Thymus (tissue), 11 donors: ENCODE results near the gene KCNB1. TPM values are rescaled to one million over a fixed set of nuclear protein-coding genes. Genes with fewer than 3 reads are reported as not detected.
"Not testable (repeated sequence)": the region's sequence is repeated elsewhere in the genome, so short reads cannot be mapped to it uniquely, and the experiment has no call there.

Experiments
- DNase-seq, 9 donors: peaks; one replicate each; pipeline ENCODE4 v3.0.0-alpha.2; 2013; ENCODE audit warnings: low spot score in 9 of 9, low read depth in 6 of 9, missing footprints in 1 of 9
- H3K27ac ChIP-seq, 2 donors: one replicate each; pipeline ENCODE4 v1.5.1; 2013; ENCODE audit warnings: control low read depth in 1 of 2, low read depth in 1 of 2, low read length in 1 of 2, mild to moderate bottlenecking in 1 of 2, moderate library complexity in 1 of 2
- H3K27me3 ChIP-seq, 2 donors: one replicate each; pipeline ENCODE4 v1.5.1; 2013; ENCODE audit warnings: low read length in 1 of 2; ENCODE audit not compliant: control insufficient read depth in 2 of 2, insufficient read depth in 1 of 2
- H3K36me3 ChIP-seq, 2 donors: one replicate each; pipeline ENCODE4 v1.5.1; 2013; ENCODE audit warnings: low read length in 1 of 2, mild to moderate bottlenecking in 1 of 2, moderate library complexity in 1 of 2; ENCODE audit not compliant: control insufficient read depth in 2 of 2, insufficient read depth in 2 of 2
- H3K4me1 ChIP-seq, 2 donors: one replicate each; pipeline ENCODE4 v1.5.1; 2013; ENCODE audit warnings: low read length in 2 of 2; ENCODE audit not compliant: control insufficient read depth in 2 of 2, insufficient read depth in 2 of 2
- H3K4me3 ChIP-seq, 2 donors: one replicate each; pipeline ENCODE4 v1.5.1; 2013; ENCODE audit warnings: low read length in 2 of 2, control low read depth in 1 of 2, mild to moderate bottlenecking in 1 of 2
- H3K9me3 ChIP-seq, 2 donors: one replicate each; pipeline ENCODE4 v1.5.1; 2013; ENCODE audit warnings: low read length in 1 of 2, mild to moderate bottlenecking in 1 of 2; ENCODE audit not compliant: control insufficient read depth in 2 of 2, insufficient read depth in 1 of 2
- WGBS: extraction: QIAGEN DNeasy Blood & Tissue Kit; methylation state at CpG from one replicate; pipeline ENCODE4 v1.1.7; 2013; 5-methylcytosine and 5-hydroxymethylcytosine counted together
- polyA plus RNA-seq: library from polyadenylated mRNA; stranded (reverse); fragments of 200-250 nt; gene quantifications from one replicate; pipeline ENCODE4 v1.2.3, GENCODE V29; 2013
- total RNA-seq: library from RNA; stranded (reverse); fragments of 120-200 nt; gene quantifications from one replicate; pipeline ENCODE4 v1.2.4, GENCODE V29; 2013
- donor health status: healthy.

Gene KCNB1
- total and polyA plus RNA-seq, 2 donors: 0.09 to 0.55 TPM

GRCh38 chr20:49415005-49415667 lies 67.3 kb downstream of the KCNB1 start:
- DNase-seq: no peak
- H3K4me3 ChIP-seq: no peak overlapping the region
- no peak overlapping the region for H3K27ac ChIP-seq
- WGBS: 72% methylated on average over 8 of the region's 8 CpGs
- H3K36me3 ChIP-seq: no peaks in the 10 kb centered on the region
- no peaks in the 10 kb centered on the region for H3K4me1 ChIP-seq
- peaks cover 0 to 9% of the 10 kb centered on the region in 2 donors for H3K27me3 ChIP-seq
- no peaks in the 10 kb centered on the region for H3K9me3 ChIP-seq

- 92% methylated on average over 4 of the region's 4 CpGs for WGBS
- no peaks in the 10 kb centered on the region for H3K36me3 ChIP-seq
- no peak for DNase-seq
- no peaks in the 10 kb centered on the region for H3K4me1 ChIP-seq
- no peak overlapping the region for H3K27ac ChIP-seq
- no peaks in the 10 kb centered on the region for H3K9me3 ChIP-seq
- no peak overlapping the region for H3K4me3 ChIP-seq
- peaks cover 0 to 9% of the 10 kb centered on the region in 2 donors for H3K27me3 ChIP-seq
Measured at GRCh38 chr20:49413677-49414076, 68.8 kb downstream of the KCNB1 start.

GRCh38 chr20:49412953-49413352 lies 69.5 kb downstream of the KCNB1 start:
- no peaks in the 10 kb centered on the region for H3K36me3 ChIP-seq
- no peak for DNase-seq
- no peak overlapping the region for H3K4me3 ChIP-seq
- H3K27ac ChIP-seq: no peak overlapping the region
- H3K27me3 ChIP-seq: peaks cover 0 to 7% of the 10 kb centered on the region in 2 donors
- 85% methylated on average over 6 of the region's 6 CpGs for WGBS
- no peaks in the 10 kb centered on the region for H3K4me1 ChIP-seq
- H3K9me3 ChIP-seq: no peaks in the 10 kb centered on the region

- no peaks in the 10 kb centered on the region for H3K36me3 ChIP-seq
- no peaks in the 10 kb centered on the region for H3K4me1 ChIP-seq
- H3K27ac ChIP-seq: no peak overlapping the region
- no peaks in the 10 kb centered on the region for H3K9me3 ChIP-seq
- no peak overlapping the region for H3K4me3 ChIP-seq
- H3K27me3 ChIP-seq: peaks cover 0 to 7% of the 10 kb centered on the region in 2 donors
- 92% methylated on average over 4 of the region's 4 CpGs for WGBS
- DNase-seq: no peak
Measured at GRCh38 chr20:49412254-49412653, 70.2 kb downstream of the KCNB1 start.

- Histone ChIP-seq H3K27me3 (peaks cover 0 to 7% of the 10 kb centered on the region in 2 donors), H3K4me1 (no peaks in the 10 kb centered on the region), H3K4me3 (no peak overlapping the region), H3K36me3 (no peaks in the 10 kb centered on the region), H3K27ac (no peak overlapping the region), H3K9me3 (no peaks in the 10 kb centered on the region)
- 82% methylated on average over 10 of the region's 10 CpGs for WGBS
- DNase-seq: no peak
Measured at GRCh38 chr20:49411221-49411925, 71.1 kb downstream of the KCNB1 start.

GRCh38 chr20:49409975-49410621 lies 72.4 kb downstream of the KCNB1 start:
- DNase-seq, H3K4me1 ChIP-seq, H3K27me3 ChIP-seq, H3K4me3 ChIP-seq, H3K36me3 ChIP-seq, H3K27ac ChIP-seq, H3K9me3 ChIP-seq: not testable (repeated sequence)
- 68% methylated on average over 5 of the region's 5 CpGs for WGBS

- Histone ChIP-seq H3K4me3 (no peak overlapping the region), H3K36me3 (no peaks in the 10 kb centered on the region), H3K9me3 (no peaks in the 10 kb centered on the region), H3K27me3 (peaks cover 0 to 5% of the 10 kb centered on the region in 2 donors), H3K4me1 (no peaks in the 10 kb centered on the region), H3K27ac (no peak overlapping the region)
- WGBS: 89% methylated on average over 13 of the region's 13 CpGs
- DNase-seq: no peak
Measured at GRCh38 chr20:49409302-49409974, 73.0 kb downstream of the KCNB1 start.

- H3K4me1 ChIP-seq: no peaks in the 10 kb centered on the region
- H3K27ac ChIP-seq: no peak overlapping the region
- H3K9me3 ChIP-seq: no peaks in the 10 kb centered on the region
- 90% methylated on average over 11 of the region's 11 CpGs for WGBS
- H3K36me3 ChIP-seq: no peaks in the 10 kb centered on the region
- DNase-seq: no peak
- H3K27me3 ChIP-seq: peaks cover 0 to 2% of the 10 kb centered on the region in 2 donors
- no peak overlapping the region for H3K4me3 ChIP-seq
Measured at GRCh38 chr20:49408509-49409104, 73.9 kb downstream of the KCNB1 start.
